HEK293 (cell line): ENCODE measurements around the gene PPARGC1A.

ENCODE experiments used
- CTCF ChIA-PET: fragments of 350-600 bp; formaldehyde crosslinking; extraction: SDS; loops from one replicate; lab custom pipeline; 2021; ENCODE audit warnings: antibody characterized with exemption; lab: Yijun Ruan, JAX
- POLR2A ChIA-PET: fragments of 300-600 bp; formaldehyde crosslinking; extraction: SDS; loops from one replicate; lab custom pipeline; 2020; ENCODE audit warnings: antibody characterized with exemption, inconsistent platforms; lab: Yijun Ruan, JAX
- H3K27ac ChIP-seq: fragments of 200-500 bp; sonication (Bioruptor generic); 2 replicates; pipeline ENCODE4 v1.5.1; 2014; ENCODE audit warnings: low read depth, low read length, control low read depth, inconsistent platforms; ENCODE audit errors: extremely low read depth
- H3K36me3 ChIP-seq, 2 experiments: fragments of 200-500 bp in 1 of 2; sonication (Bioruptor generic) in 1 of 2; 1 replicate in 1 of 2; 2 replicates in 1 of 2; pipeline ENCODE4 v1.5.1; 2014 to 2017; ENCODE audit warnings: inconsistent platforms in 2 of 2, low read length in 2 of 2; ENCODE audit not compliant: control insufficient read depth in 2 of 2, insufficient read depth in 1 of 2
- H3K4me1 ChIP-seq: fragments of 200-500 bp; sonication (Bioruptor generic); 2 replicates; pipeline ENCODE4 v1.5.1; 2014; ENCODE audit warnings: mild to moderate bottlenecking, low read length, inconsistent platforms; ENCODE audit not compliant: control insufficient read depth, insufficient read depth
- H3K4me3 ChIP-seq: 2 replicates; pipeline ENCODE4 v1.5.1; 2011; ENCODE audit warnings: low read depth, mild to moderate bottlenecking, control low read depth, low read length, moderate library complexity
- H3K9me3 ChIP-seq: fragments of 200-500 bp; sonication (Bioruptor generic); 2 replicates; pipeline ENCODE4 v1.5.1; 2014; ENCODE audit warnings: low read depth, low read length, inconsistent platforms; ENCODE audit not compliant: control insufficient read depth, insufficient read depth
- FEZF1 ChIP-seq: fragments of 450-650 bp; formaldehyde crosslinking; IDR thresholded peaks from 2 replicates; pipeline ENCODE4 v1.5.1; 2016; ENCODE audit warnings: missing biosample characterization, missing genetic modification characterization
- GLIS2 ChIP-seq: fragments of 450-650 bp; formaldehyde crosslinking; IDR thresholded peaks from 2 replicates; pipeline ENCODE4 v1.5.1; 2016; ENCODE audit warnings: missing biosample characterization, missing genetic modification characterization
- HOXD13 ChIP-seq: sonication (generic); formaldehyde crosslinking; IDR thresholded peaks from 2 replicates; pipeline ENCODE4 v1.8.0; 2022; ENCODE audit warnings: missing genetic modification reagents, borderline replicate concordance
- MEIS1 ChIP-seq: sonication (generic); formaldehyde crosslinking; IDR thresholded peaks from 2 replicates; pipeline ENCODE4 v1.8.1; 2022; ENCODE audit warnings: missing genetic modification reagents, mild to moderate bottlenecking, borderline replicate concordance
- OSR2 ChIP-seq: fragments of 450-650 bp; formaldehyde crosslinking; IDR thresholded peaks from 2 replicates; pipeline ENCODE4 v1.5.1; 2016; ENCODE audit warnings: missing biosample characterization, missing genetic modification characterization
- PRDM10 ChIP-seq: fragments of 450-650 bp; formaldehyde crosslinking; IDR thresholded peaks from 2 replicates; pipeline ENCODE4 v1.5.1; 2016; ENCODE audit warnings: missing biosample characterization, missing genetic modification characterization
- SETDB1 ChIP-seq: IDR thresholded peaks from one replicate; pipeline ENCODE4 v1.6.1; 2017; ENCODE audit warnings: mild to moderate bottlenecking, low read length, moderate library complexity, mixed read lengths; ENCODE audit not compliant: insufficient read length
- TCF7L2 ChIP-seq: IDR thresholded peaks from 2 replicates; pipeline ENCODE4 v1.6.1; 2011; ENCODE audit warnings: low read depth, mild to moderate bottlenecking, inconsistent platforms, low read length, moderate library complexity, borderline replicate concordance
- TRIM28 ChIP-seq: IDR thresholded peaks from 2 replicates; pipeline ENCODE4 v1.6.1; 2011; ENCODE audit warnings: low read length, control low read depth, borderline replicate concordance
- TSHZ1 ChIP-seq: fragments of 450-650 bp; formaldehyde crosslinking; IDR thresholded peaks from 2 replicates; pipeline ENCODE4 v1.5.1; 2016; ENCODE audit warnings: missing biosample characterization, missing genetic modification characterization, borderline replicate concordance
- ZBTB21 ChIP-seq: fragments of 450-650 bp; formaldehyde crosslinking; IDR thresholded peaks from 2 replicates; pipeline ENCODE4 v1.5.1; 2017; ENCODE audit warnings: missing biosample characterization, missing genetic modification characterization
- ZIC2 ChIP-seq: fragments of 450-650 bp; formaldehyde crosslinking; IDR thresholded peaks from 2 replicates; pipeline ENCODE4 v1.5.1; 2016; ENCODE audit warnings: missing biosample characterization, missing genetic modification characterization
- ZNF19 ChIP-seq: fragments of 450-650 bp; formaldehyde crosslinking; IDR thresholded peaks from 2 replicates; pipeline ENCODE4; 2016; ENCODE audit warnings: missing biosample characterization, missing genetic modification characterization, low read depth
- ZNF366 ChIP-seq: fragments of 450-650 bp; formaldehyde crosslinking; conservative IDR thresholded peaks from 2 replicates; pipeline ENCODE4 v1.5.1; 2016; ENCODE audit warnings: missing biosample characterization, missing genetic modification characterization
- ZNF529 ChIP-seq: fragments of 450-650 bp; formaldehyde crosslinking; IDR thresholded peaks from 2 replicates; pipeline ENCODE4 v1.5.1; 2017; ENCODE audit warnings: missing genetic modification characterization, missing biosample characterization; ENCODE audit not compliant: insufficient replicate concordance
- ZNF544 ChIP-seq: fragments of 450-650 bp; formaldehyde crosslinking; IDR thresholded peaks from 2 replicates; pipeline ENCODE4 v1.5.0; 2017; ENCODE audit warnings: missing biosample characterization, missing genetic modification characterization

The PPARGC1A gene

GRCh38 chr4:23931489-23931830 lies 41.6 kb upstream of the PPARGC1A start:
- Histone ChIP-seq H3K4me3 (no peak overlapping the region), H3K9me3 (no peaks in the 10 kb centered on the region), H3K27ac (no peak overlapping the region), H3K4me1 (no peaks in the 10 kb centered on the region), H3K36me3 (no peaks in the 10 kb centered on the region)
- ChIA-PET CTCF (interaction anchor here (0.7 kb wide), 1 partner anchor 182 kb away, joined by 4 read pairs; no protein-coding TSS in a partner anchor), POLR2A (no interaction called here)
- TF ChIP-seq ZNF544 (tag by site-specific recombination), result no peak
- peak; percentile 75 for TF ChIP-seq OSR2
- peak; percentile 29; the same call in 1 of the 2 replicates for TF ChIP-seq FEZF1 (tag by site-specific recombination)

- CTCF ChIA-PET, result interaction anchor here (0.7 kb wide), 1 partner anchor 181 kb away, joined by 4 read pairs; no protein-coding TSS in a partner anchor
- Histone ChIP-seq H3K9me3 (no peaks in the 10 kb centered on the region), H3K36me3 (no peaks in the 10 kb centered on the region), H3K4me3 (no peak overlapping the region), H3K4me1 (no peaks in the 10 kb centered on the region), H3K27ac (no peak overlapping the region)
- POLR2A ChIA-PET, result no interaction called here
- no peak for TF ChIP-seq MEIS1 (CRISPR knock-in tag)
- TF ChIP-seq FEZF1 (tag by site-specific recombination), result peak; percentile 15; the same call in 1 of the 2 replicates
- TF ChIP-seq ZNF366 (tag by site-specific recombination), result no peak
- no peak for TF ChIP-seq ZNF19 (tag by site-specific recombination)
- TF ChIP-seq TSHZ1 (tag by site-specific recombination), result peak; percentile 31; the same call in 1 of the 2 replicates
- peak; percentile 45 for TF ChIP-seq SETDB1
- peak; percentile 11 for TF ChIP-seq ZNF529 (tag by site-specific recombination)
- TF ChIP-seq GLIS2 (tag by site-specific recombination), result peak; percentile 62
- TF ChIP-seq HOXD13, result no peak
- no peak for TF ChIP-seq ZBTB21 (tag by site-specific recombination)
- TF ChIP-seq ZIC2 (tag by site-specific recombination), result peak; percentile 46
- TF ChIP-seq TCF7L2, result no peak
- TF ChIP-seq TRIM28, result 0 out of 2 replicates have a peak, but pooled peaks have one; percentile 60
- TF ChIP-seq OSR2, result peak; percentile 74; the same call in 1 of the 2 replicates
- TF ChIP-seq PRDM10 (tag by site-specific recombination), result no peak
Measured at GRCh38 chr4:23930750-23931488, 41.1 kb upstream of the PPARGC1A start.
